Activated T-cell treated with anti-CD3 and anti-CD28 coated beads, Interleukin-2, amount 50 U/mL, for 1 hour (primary cell): ENCODE results near the gene SUN2.
A peak's percentile ranks its signal among the peaks of the same experiment; 100 is the strongest.

Experiments used
- DNase-seq: peaks from one replicate; pipeline ENCODE4 v3.0.0-alpha.2; 2020

SUN2 gene

GRCh38 chr22:38753948-38754750 lies 1.6 kb downstream of the SUN2 start:
- DNase-seq = no peak

GRCh38 chr22:38751422-38752346 lies 4.1 kb downstream of the SUN2 start:
- DNase-seq = peak; percentile 67

GRCh38 chr22:38751066-38751421 lies 4.8 kb downstream of the SUN2 start:
- no peak for DNase-seq

GRCh38 chr22:38750638-38751037 lies 5.2 kb downstream of the SUN2 start:
- no peak for DNase-seq

GRCh38 chr22:38750104-38750503 lies 5.7 kb downstream of the SUN2 start:
- no peak for DNase-seq

- no peak for DNase-seq
These were observed 7.2 kb downstream of the SUN2 start for GRCh38 chr22:38748487-38749136.

- DNase-seq = no peak
These were observed 9.9 kb downstream of the SUN2 start for GRCh38 chr22:38745676-38746460.

GRCh38 chr22:38744981-38745380 lies 10.8 kb downstream of the SUN2 start:
- DNase-seq = no peak

GRCh38 chr22:38742176-38742942 lies 13.4 kb downstream of the SUN2 start:
- no peak for DNase-seq

- no peak for DNase-seq
These were observed 14.2 kb downstream of the SUN2 start for GRCh38 chr22:38741576-38741975.

- DNase-seq = no peak
These were observed 14.6 kb downstream of the SUN2 start for GRCh38 chr22:38741166-38741565.

- DNase-seq = no peak
These were observed 15.0 kb downstream of the SUN2 start for GRCh38 chr22:38740754-38741153.

- DNase-seq = no peak
These were observed 15.6 kb downstream of the SUN2 start for GRCh38 chr22:38740116-38740723.

- no peak for DNase-seq
These were observed 16.3 kb downstream of the SUN2 start for GRCh38 chr22:38739300-38740055.

GRCh38 chr22:38738475-38739070 lies 17.2 kb downstream of the SUN2 start:
- no peak for DNase-seq

GRCh38 chr22:38737302-38738060 lies 18.3 kb downstream of the SUN2 start:
- DNase-seq = no peak

GRCh38 chr22:38736257-38736570 lies 19.6 kb downstream of the SUN2 start:
- no peak for DNase-seq

GRCh38 chr22:38735465-38736256 lies 20.1 kb downstream of the SUN2 start:
- no peak for DNase-seq

- DNase-seq = no peak
These were observed 20.7 kb downstream of the SUN2 start for GRCh38 chr22:38735126-38735464.
